Adrenal gland (tissue), 12 donors: Measurements from ENCODE around the gene ZNF500. TPM values are rescaled to one million over a fixed set of nuclear protein-coding genes. Genes with fewer than 3 reads are reported as not detected.

ENCODE experiments used
- DNase-seq, 7 donors: peaks; one replicate each; pipeline ENCODE4 v3.0.0-alpha.2; 2019 to 2020
- H3K27ac ChIP-seq, 5 donors: fragments of 200-600 bp; sonication (generic) in 4 of 5; 1 replicate in 3 of 5; 2 replicates in 2 of 5; pipeline versions ENCODE4 v1.5.1 to v1.8.0; 2016 to 2020; ENCODE audit warnings: mild to moderate bottlenecking in 1 of 5
- H3K27me3 ChIP-seq: fragments of 200-600 bp; 2 replicates; pipeline ENCODE4 v1.8.0; 2021
- H3K36me3 ChIP-seq, 2 donors: fragments of 200-600 bp; replicated peaks in 1 of 2; 1 replicate in 1 of 2; 2 replicates in 1 of 2; pipeline versions ENCODE4 v1.5.1 to v1.8.0; 2018 to 2022
- H3K4me1 ChIP-seq, 2 donors: fragments of 200-600 bp; replicated peaks in 1 of 2; 1 replicate in 1 of 2; 2 replicates in 1 of 2; pipeline versions ENCODE4 v1.5.1 to v1.8.0; 2018 to 2021
- H3K4me3 ChIP-seq, 4 donors: fragments of 200-600 bp; sonication (generic) in 3 of 4; one replicate each; pipeline ENCODE4 v1.5.1; 2016 to 2018
- H3K9me3 ChIP-seq, 3 donors: fragments of 200-600 bp; sonication (generic) in 1 of 3; replicated peaks in 1 of 3; 1 replicate in 2 of 3; 2 replicates in 1 of 3; pipeline versions ENCODE4 v1.5.1 to v1.8.0; 2016 to 2021
- POLR2A ChIP-seq, 2 donors: fragments of 450-650 bp; IDR thresholded peaks; one replicate each; pipeline ENCODE4 v1.6.1; 2017; ENCODE audit warnings: antibody characterized with exemption in 2 of 2, mild to moderate bottlenecking in 2 of 2, moderate library complexity in 1 of 2
- WGBS, 4 donors: extraction: QIAGEN DNeasy Blood & Tissue Kit in 2 of 4; methylation state at CpG; one replicate each; pipeline versions ENCODE4 v1.1.5 to v1.1.7; 2013 to 2017; 5-methylcytosine and 5-hydroxymethylcytosine counted together
- intact Hi-C, 2 donors: fragments of 100-400 bp; cut with DNase I; formaldehyde crosslinking; loops; one replicate each; pipeline versions ENCODE4 v1.14.1 to v1.15.0; 2022 to 2023
- polyA plus RNA-seq, 3 donors: library from polyadenylated mRNA; stranded (reverse); fragments of 200-250 nt in 2 of 3; fragments of 350-450 nt in 1 of 3; fragmentation: Illumina TruSeq in 1 of 3; extraction: RNeasy Lipid Tissue Mini Kit (QIAGEN cat#74804) in 1 of 3; gene quantifications; one replicate each; pipeline ENCODE4 v1.2.3, GENCODE V29; 2013 to 2014
- total RNA-seq, 9 donors: library from RNA; depleted of rRNA in 4 of 9; stranded (reverse); fragments of >200 nt in 4 of 9; fragments of 120-200 nt in 1 of 9; fragmentation: NEBNext Ultra II Directional in 1 of 9; extraction: Animal tissue kit (Norgen Biotek cat#: 25700) in 1 of 9; gene quantifications; one replicate each; pipeline versions ENCODE4 v1.1.0 to v1.2.4, GENCODE V29; 2013 to 2023
- TF ChIP-seq, protein P1 (sequence below), 6 experiments: fragments of 450-650 bp in 4 of 6; fragments of 200-600 bp in 2 of 6; sonication (generic) in 1 of 6; IDR thresholded peaks; 1 replicate in 5 of 6; 2 replicates in 1 of 6; pipeline versions ENCODE4 v1.5.1 to v1.8.0; 2016 to 2021; ENCODE audit warnings: antibody characterized with exemption in 6 of 6, mild to moderate bottlenecking in 2 of 6, moderate library complexity in 1 of 6
- donor health status: healthy with polysubstance abuse.
- donor health status: Bipolar disorder and iron deficiency.
- donor health status: DM: yes; HTN: yes; CAD: no.
- donor health status: DM: no; HTN: no; CAD: no.
- donor health status: DM: no; HTN: no; CAD: no.
- donor health status: DM: yes; HTN: yes; CAD: no.

ZNF500 gene
- total and polyA plus RNA-seq, 12 donors: 3.9 to 23.7 (median 11.4) TPM

DNA sequence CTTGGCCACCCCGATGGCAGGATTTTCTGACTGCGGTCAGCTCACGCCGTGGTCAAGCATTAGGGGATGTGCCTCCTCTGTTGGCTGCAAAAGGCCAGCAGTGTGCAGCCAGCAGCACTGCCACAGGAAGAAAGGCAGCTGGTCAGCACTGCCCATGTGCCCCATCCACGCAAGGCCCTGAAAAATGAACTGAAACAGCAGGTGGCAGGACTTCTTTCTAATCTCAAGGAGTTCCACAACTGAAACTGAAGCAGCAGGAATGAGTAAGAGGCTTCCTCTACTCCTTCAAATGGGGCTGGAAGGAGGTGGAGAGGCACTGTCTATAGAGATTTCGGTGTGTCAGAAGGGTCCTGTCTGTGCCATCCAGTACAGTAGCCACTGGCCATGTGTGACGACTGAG is 3.2 kb downstream of the ZNF500 start:
- Histone ChIP-seq H3K9me3 (no peaks in the 10 kb centered on the region), H3K4me3 (no peak overlapping the region), H3K27me3 (no peaks in the 10 kb centered on the region), H3K4me1 (peaks cover 16 to 27% of the 10 kb centered on the region in 2 donors), H3K27ac (no peak overlapping the region), H3K36me3 (peaks cover 0 to 61% of the 10 kb centered on the region in 2 donors)
- intact Hi-C loops: no loop called here
- WGBS, 4 donors: 74 to 91% (median 90%) methylated on average over 3 to 7 of the region's 7 CpGs
- DNase-seq: no peak
- TF ChIP-seq POLR2A (IDR thresholded peaks at IDR 0.05): no peak
- TF ChIP-seq, protein P1, sequence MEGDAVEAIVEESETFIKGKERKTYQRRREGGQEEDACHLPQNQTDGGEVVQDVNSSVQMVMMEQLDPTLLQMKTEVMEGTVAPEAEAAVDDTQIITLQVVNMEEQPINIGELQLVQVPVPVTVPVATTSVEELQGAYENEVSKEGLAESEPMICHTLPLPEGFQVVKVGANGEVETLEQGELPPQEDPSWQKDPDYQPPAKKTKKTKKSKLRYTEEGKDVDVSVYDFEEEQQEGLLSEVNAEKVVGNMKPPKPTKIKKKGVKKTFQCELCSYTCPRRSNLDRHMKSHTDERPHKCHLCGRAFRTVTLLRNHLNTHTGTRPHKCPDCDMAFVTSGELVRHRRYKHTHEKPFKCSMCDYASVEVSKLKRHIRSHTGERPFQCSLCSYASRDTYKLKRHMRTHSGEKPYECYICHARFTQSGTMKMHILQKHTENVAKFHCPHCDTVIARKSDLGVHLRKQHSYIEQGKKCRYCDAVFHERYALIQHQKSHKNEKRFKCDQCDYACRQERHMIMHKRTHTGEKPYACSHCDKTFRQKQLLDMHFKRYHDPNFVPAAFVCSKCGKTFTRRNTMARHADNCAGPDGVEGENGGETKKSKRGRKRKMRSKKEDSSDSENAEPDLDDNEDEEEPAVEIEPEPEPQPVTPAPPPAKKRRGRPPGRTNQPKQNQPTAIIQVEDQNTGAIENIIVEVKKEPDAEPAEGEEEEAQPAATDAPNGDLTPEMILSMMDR (IDR thresholded peaks at IDR 0.05): no peak

DNA sequence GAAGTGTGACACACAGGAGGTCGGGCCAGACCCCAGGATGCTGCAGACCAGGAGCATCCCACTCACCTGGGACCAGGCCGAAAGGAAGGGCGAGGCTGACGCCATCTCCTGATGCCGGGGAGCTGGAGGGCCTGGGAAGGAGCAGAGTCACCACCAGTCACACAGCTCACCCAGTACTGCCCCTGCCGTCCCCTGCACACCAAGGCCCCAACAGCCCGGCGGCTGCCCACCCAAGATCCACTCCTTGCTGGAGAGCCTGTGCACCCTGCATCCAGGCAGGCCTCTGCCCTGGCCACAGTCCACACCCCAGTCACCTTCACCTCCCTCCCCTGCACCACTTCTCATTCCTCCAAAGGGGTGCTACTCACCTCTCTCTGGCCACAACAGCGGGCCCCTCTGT is 4.8 kb downstream of the ZNF500 start:
- 90 to 94% (median 93%) methylated on average over 7 to 9 of the region's 9 CpGs for WGBS, 4 donors
- no peak overlapping the region for H3K4me3 ChIP-seq
- peaks cover 0 to 73% of the 10 kb centered on the region in 2 donors for H3K36me3 ChIP-seq
- peaks cover 8 to 15% of the 10 kb centered on the region in 2 donors for H3K4me1 ChIP-seq
- intact Hi-C loops: no loop called here
- H3K27me3 ChIP-seq: no peaks in the 10 kb centered on the region
- TF ChIP-seq POLR2A (IDR thresholded peaks at IDR 0.05): no peak
- TF ChIP-seq, protein P1 (IDR thresholded peaks at IDR 0.05): no peak
- no peak overlapping the region for H3K27ac ChIP-seq
- no peaks in the 10 kb centered on the region for H3K9me3 ChIP-seq
- no peak for DNase-seq

DNA sequence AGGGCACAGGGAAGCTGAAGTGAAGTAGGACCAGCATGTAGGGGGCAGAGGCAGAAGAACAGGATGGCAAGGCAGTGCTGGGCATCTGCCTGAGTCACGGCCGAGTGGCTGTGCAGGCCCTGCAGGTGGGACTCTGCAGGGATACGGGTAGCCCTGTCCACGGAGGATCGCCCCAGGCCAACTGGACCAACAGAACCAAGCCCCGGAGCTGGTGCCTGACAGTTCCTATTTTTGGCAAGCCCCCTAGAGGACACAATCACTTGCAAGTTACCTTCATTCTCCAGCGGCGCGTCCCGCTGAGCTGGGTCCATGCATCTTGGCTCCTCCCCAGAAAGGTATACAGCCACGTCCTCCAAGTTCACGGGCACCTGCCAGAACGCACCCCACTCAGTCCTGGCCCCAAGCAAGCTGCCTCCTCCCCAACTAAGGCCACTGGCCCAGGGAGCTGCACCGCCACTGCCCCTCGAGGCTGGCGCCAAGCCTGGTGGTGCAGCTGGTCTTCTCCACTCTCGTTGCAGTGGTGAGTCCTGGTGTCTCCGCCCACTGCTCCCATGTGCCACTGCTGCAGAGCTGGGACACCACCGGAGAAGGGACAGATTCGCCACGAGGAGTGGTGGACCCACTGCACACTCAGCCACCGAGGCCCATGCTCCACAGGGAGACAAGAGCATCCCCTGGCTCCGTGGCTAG is 6.6 kb downstream of the ZNF500 start:
- no peaks in the 10 kb centered on the region for H3K27me3 ChIP-seq
- no peak for TF ChIP-seq POLR2A (IDR thresholded peaks at IDR 0.05)
- TF ChIP-seq, protein P1 (IDR thresholded peaks at IDR 0.05): no peak
- H3K9me3 ChIP-seq: no peaks in the 10 kb centered on the region
- H3K4me1 ChIP-seq: peaks cover 0 to 5% of the 10 kb centered on the region in 2 donors
- H3K27ac ChIP-seq: no peak overlapping the region
- intact Hi-C loops: no loop called here
- 91 to 92% (median 92%) methylated on average over 9 to 23 of the region's 23 CpGs for WGBS, 4 donors
- peaks cover 0 to 76% of the 10 kb centered on the region in 2 donors for H3K36me3 ChIP-seq
- H3K4me3 ChIP-seq: no peak overlapping the region
- no peak for DNase-seq

DNA sequence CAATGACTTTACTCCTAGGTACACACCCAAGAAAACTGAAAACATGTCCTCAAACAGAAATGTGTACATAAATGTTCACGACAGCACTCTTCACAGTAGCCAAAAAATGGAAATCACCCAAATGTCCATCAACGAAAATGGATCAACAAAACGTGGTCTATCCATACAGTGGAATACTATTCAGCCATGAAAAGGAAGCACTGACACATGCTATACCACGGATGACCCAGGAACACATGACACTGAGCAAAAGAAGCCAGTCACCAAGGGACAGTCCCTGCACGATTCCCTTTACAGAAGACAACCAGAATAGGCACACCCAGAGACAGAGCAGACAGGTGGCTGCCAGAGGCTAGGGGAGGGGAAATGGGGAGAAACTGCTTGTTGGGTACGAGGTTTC is 11.3 kb downstream of the ZNF500 start:
- TF ChIP-seq, protein P1 (IDR thresholded peaks at IDR 0.05): no peak
- TF ChIP-seq POLR2A (IDR thresholded peaks at IDR 0.05): no peak
- WGBS, 4 donors: 93 to 97% (median 96%) methylated on average over 6 of the region's 6 CpGs
- no peak overlapping the region for H3K27ac ChIP-seq
- no peak for DNase-seq
- intact Hi-C loops: no loop called here
- H3K4me3 ChIP-seq: no peak overlapping the region
- H3K9me3 ChIP-seq: no peaks in the 10 kb centered on the region
- H3K36me3 ChIP-seq: peaks cover 0 to 74% of the 10 kb centered on the region in 2 donors
- no peaks in the 10 kb centered on the region for H3K4me1 ChIP-seq
- H3K27me3 ChIP-seq: no peaks in the 10 kb centered on the region
